ENCODE results near the gene TNNT1. TPM values are rescaled to one million over a fixed set of nuclear protein-coding genes. Genes with fewer than 3 reads are reported as not detected.
A peak's percentile ranks its signal among the peaks of the same experiment; 100 is the strongest.

TNNT1 gene
- total RNA-seq, 1 donor from 2014 or later, result 1.2 TPM

- no peak for TF ChIP-seq CTCF (IDR thresholded peaks at IDR 0.05)
- H3K4me3 ChIP-seq, result no peak overlapping the region
- peak; percentile 71 for ATAC-seq
- H3K4me1 ChIP-seq, result no peaks in the 10 kb centered on the region
- intact Hi-C loops (cut with DNase I), result no loop called here
- H3K27ac ChIP-seq, result no peak overlapping the region
- no peaks in the 10 kb centered on the region for H3K9me3 ChIP-seq
- peaks cover 73% of the 10 kb centered on the region for H3K27me3 ChIP-seq
- no peak for DNase-seq
- no peaks in the 10 kb centered on the region for H3K36me3 ChIP-seq
These were observed 3.8 kb downstream of the TNNT1 start for GRCh38 chr19:55145232-55145631.

DNA sequence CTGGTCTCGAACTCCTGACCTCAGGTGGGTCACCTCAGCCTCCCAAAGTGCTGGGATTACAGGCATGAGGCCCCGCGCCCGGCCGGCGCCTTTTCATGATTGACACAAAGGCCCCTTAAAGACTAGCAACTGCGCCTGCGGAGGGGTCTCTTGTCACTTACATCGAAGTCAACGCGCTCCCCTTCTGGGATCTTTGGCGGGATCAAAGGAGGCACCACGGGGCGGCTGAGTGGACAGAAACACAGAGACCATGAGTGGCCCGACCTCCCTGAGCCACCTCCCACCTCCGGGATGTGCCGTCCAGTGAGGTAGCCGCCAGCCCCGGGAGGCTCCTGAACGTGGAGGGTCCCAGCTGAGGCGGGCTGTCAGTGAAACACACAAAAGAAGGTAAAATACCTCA lies 7.3 kb downstream of the TNNT1 start:
- ATAC-seq (no peak), DNase-seq (no peak)
- no peaks in the 10 kb centered on the region for H3K9me3 ChIP-seq
- H3K4me3 ChIP-seq, result no peak overlapping the region
- H3K27me3 ChIP-seq, result peaks cover 58% of the 10 kb centered on the region
- intact Hi-C loops (cut with DNase I), result loop anchor here (5.0 kb wide), 1 partner anchor 361 kb away; no protein-coding TSS in a partner anchor
- no peaks in the 10 kb centered on the region for H3K36me3 ChIP-seq
- H3K27ac ChIP-seq, result no peak overlapping the region
- no peak for TF ChIP-seq CTCF (IDR thresholded peaks at IDR 0.05)
- no peaks in the 10 kb centered on the region for H3K4me1 ChIP-seq

GRCh38 chr19:55137915-55138314 lies 11.1 kb downstream of the TNNT1 start:
- Histone ChIP-seq H3K9me3 (no peaks in the 10 kb centered on the region), H3K27me3 (peaks cover 40% of the 10 kb centered on the region), H3K36me3 (no peaks in the 10 kb centered on the region), H3K27ac (no peak overlapping the region), H3K4me3 (no peak overlapping the region), H3K4me1 (no peaks in the 10 kb centered on the region)
- intact Hi-C loops (cut with DNase I), result no loop called here
- ATAC-seq, result no peak
- TF ChIP-seq CTCF (IDR thresholded peaks at IDR 0.05), result no peak
- no peak for DNase-seq

DNA sequence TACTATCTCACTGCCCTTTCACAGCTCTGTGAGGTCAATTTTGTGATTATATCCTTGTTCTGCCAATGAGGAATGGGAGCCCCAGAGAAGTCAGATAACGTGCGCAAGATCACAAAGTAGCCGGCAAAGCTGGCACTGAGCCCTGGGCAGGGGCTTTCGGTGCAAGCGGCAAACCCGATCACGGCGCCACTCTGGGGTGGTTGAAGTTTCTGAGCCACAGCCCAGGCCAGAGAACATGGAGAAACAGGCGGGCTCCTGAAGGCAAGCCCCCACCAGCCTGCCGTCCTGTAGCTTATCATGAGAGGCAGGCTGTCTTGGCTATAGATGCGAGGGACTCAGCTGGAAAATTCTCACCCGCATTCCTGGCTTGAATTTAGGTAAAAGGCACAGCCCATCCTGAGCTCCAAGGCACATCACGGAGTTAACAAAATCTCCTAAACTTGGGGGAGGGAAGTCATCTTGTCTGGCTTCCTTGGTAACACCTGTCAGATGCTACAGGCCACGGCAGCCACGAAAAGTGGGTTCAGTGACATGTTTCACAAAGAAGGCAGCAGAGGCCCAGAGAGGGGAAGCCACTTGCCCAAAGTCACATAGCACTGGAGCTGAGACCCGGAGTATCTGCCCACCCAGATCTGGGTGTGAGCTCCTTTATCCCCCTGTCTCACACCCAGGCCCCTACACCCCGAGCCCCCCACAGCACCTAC lies 12.5 kb downstream of the TNNT1 start:
- Histone ChIP-seq H3K27ac (no peak overlapping the region), H3K4me1 (no peaks in the 10 kb centered on the region), H3K9me3 (no peaks in the 10 kb centered on the region), H3K27me3 (peaks cover 38% of the 10 kb centered on the region), H3K4me3 (no peak overlapping the region), H3K36me3 (no peaks in the 10 kb centered on the region)
- DNase-seq (no peak), ATAC-seq (no peak)
- intact Hi-C loops (cut with DNase I), result no loop called here
- TF ChIP-seq CTCF (IDR thresholded peaks at IDR 0.05), result no peak

DNA sequence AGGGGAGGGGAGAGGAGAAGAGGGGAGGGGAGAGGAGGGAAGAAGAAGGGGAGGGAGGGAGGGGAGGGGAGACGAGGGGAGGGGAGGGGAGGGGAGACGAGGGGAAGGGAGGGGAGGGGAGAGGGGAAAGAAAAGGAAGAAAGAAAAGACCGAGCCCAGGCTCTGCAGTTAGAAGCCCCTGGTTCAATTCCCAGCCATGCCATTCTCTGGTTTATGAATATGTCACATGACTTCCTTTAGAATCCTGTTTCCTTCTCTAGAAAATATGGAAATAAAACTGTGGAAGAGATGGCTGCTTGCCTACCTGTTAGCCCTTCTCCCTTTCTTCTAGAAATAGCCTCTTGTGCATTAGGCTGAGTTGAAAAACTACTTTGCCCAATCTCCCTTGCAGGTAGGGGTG lies 14.3 kb downstream of the TNNT1 start:
- Histone ChIP-seq H3K27ac (no peak overlapping the region), H3K9me3 (no peaks in the 10 kb centered on the region), H3K4me1 (no peaks in the 10 kb centered on the region), H3K27me3 (peaks cover 26% of the 10 kb centered on the region), H3K36me3 (no peaks in the 10 kb centered on the region), H3K4me3 (no peak overlapping the region)
- no peak for ATAC-seq
- DNase-seq, result no peak
- TF ChIP-seq CTCF (IDR thresholded peaks at IDR 0.05), result no peak
- intact Hi-C loops (cut with DNase I), result no loop called here
